MCF 10A (cell line): ENCODE results near the gene ATG2A. TPM values are rescaled to one million over a fixed set of nuclear protein-coding genes. Genes with fewer than 3 reads are reported as not detected.

Experiments used
- BruUV-seq: library from RNA; stranded (reverse); fragments of 400-500 nt; replicated peaks from 2 replicates; lab custom pipeline; 2021; lab: Mats Ljungman, UMichigan
- CTCF ChIA-PET: fragments of 300-600 bp; sonication (Branson Sonifier 250); formaldehyde crosslinking; extraction: SDS; loops from one replicate; lab custom pipeline; 2021; ENCODE audit warnings: antibody characterized with exemption, inconsistent platforms; lab: Yijun Ruan, JAX
- POLR2A ChIA-PET: fragments of 300-600, 350-650 bp; sonication (Branson Sonifier 250); formaldehyde crosslinking; extraction: SDS; loops from one replicate; lab custom pipeline; 2020; ENCODE audit warnings: antibody characterized with exemption, inconsistent platforms; lab: Yijun Ruan, JAX
- DNase-seq: peaks from one replicate; pipeline ENCODE4 v3.0.0-alpha.2; 2018; ENCODE audit not compliant: unreplicated experiment
- H3K27ac Mint-ChIP-seq: one replicate; pipeline ENCODE4 v1.8.0; 2022; ENCODE audit warnings: mild to moderate bottlenecking, low read depth, mixed read lengths; ENCODE audit not compliant: unreplicated experiment
- H3K27me3 Mint-ChIP-seq: one replicate; pipeline ENCODE4 v1.8.0; 2022; ENCODE audit warnings: mixed read lengths; ENCODE audit not compliant: insufficient read depth, unreplicated experiment
- H3K36me3 Mint-ChIP-seq: one replicate; pipeline ENCODE4 v1.8.0; 2022; ENCODE audit warnings: mild to moderate bottlenecking, moderate library complexity, mixed read lengths; ENCODE audit not compliant: insufficient read depth, unreplicated experiment
- H3K4me1 Mint-ChIP-seq: one replicate; pipeline ENCODE4 v1.8.0; 2022; ENCODE audit warnings: mixed read lengths; ENCODE audit not compliant: insufficient read depth, unreplicated experiment
- H3K4me3 Mint-ChIP-seq: one replicate; pipeline ENCODE4 v1.8.0; 2022; ENCODE audit warnings: mild to moderate bottlenecking, moderate library complexity, mixed read lengths; ENCODE audit not compliant: unreplicated experiment
- H3K9me3 Mint-ChIP-seq: one replicate; pipeline ENCODE4 v1.8.0; 2022; ENCODE audit warnings: mixed read lengths; ENCODE audit not compliant: unreplicated experiment
- intact Hi-C: fragments of 100-400 bp; cut with micrococcal nuclease; formaldehyde crosslinking; loops from 2 replicates; pipeline ENCODE4 v1.14.1; 2022
- total RNA-seq: library from RNA; stranded (reverse); gene quantifications from 2 replicates; pipeline ENCODE4 v1.2.3, GENCODE V29; 2022
- TF ChIP-seq, protein P1 (sequence below): fragments of 200-600 bp; IDR thresholded peaks from one replicate; pipeline ENCODE4 v1.8.0; 2022; ENCODE audit warnings: antibody characterized with exemption, mild to moderate bottlenecking; ENCODE audit not compliant: unreplicated experiment

Gene ATG2A
- total RNA-seq, 1 experiment from 2014 or later = 28.7 TPM

DNA sequence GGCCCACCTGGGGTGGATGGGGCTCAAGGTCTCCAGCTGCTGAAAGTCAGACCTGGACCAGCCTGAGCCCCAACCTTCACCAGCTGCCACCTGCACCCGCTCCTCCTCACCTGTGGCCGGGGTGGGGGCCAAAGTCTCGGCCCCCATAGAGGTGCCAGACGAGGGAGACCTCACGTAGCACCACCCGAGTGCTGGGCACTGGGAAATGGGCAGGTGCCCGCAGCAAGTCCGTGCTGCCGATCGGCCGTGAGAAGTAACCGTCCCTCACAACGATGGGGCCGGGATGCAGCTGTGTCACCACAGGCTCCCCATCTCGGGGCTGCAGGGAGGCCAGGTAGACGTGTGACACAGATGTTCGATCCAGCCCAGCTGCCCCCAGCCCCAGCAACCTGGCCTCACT is 16.2 kb downstream of the ATG2A start:
- Mint-ChIP-seq H3K36me3 (peaks cover 38% of the 10 kb centered on the region), H3K27ac (no peak overlapping the region), H3K4me3 (no peak overlapping the region), H3K9me3 (no peaks in the 10 kb centered on the region), H3K4me1 (peaks cover 6% of the 10 kb centered on the region), H3K27me3 (no peaks in the 10 kb centered on the region)
- TF ChIP-seq, protein P1, sequence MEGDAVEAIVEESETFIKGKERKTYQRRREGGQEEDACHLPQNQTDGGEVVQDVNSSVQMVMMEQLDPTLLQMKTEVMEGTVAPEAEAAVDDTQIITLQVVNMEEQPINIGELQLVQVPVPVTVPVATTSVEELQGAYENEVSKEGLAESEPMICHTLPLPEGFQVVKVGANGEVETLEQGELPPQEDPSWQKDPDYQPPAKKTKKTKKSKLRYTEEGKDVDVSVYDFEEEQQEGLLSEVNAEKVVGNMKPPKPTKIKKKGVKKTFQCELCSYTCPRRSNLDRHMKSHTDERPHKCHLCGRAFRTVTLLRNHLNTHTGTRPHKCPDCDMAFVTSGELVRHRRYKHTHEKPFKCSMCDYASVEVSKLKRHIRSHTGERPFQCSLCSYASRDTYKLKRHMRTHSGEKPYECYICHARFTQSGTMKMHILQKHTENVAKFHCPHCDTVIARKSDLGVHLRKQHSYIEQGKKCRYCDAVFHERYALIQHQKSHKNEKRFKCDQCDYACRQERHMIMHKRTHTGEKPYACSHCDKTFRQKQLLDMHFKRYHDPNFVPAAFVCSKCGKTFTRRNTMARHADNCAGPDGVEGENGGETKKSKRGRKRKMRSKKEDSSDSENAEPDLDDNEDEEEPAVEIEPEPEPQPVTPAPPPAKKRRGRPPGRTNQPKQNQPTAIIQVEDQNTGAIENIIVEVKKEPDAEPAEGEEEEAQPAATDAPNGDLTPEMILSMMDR = no peak
- POLR2A ChIA-PET = interaction anchor here (0.6 to 1.6 kb wide), 4 partner anchors 22 to 116 kb away, joined by 3 to 4 read pairs (median 3); partner anchors contain the start of gene EHD1
- no TSS peak for BruUV-seq
- CTCF ChIA-PET = interaction anchor here (0.6 to 1.2 kb wide), 3 partner anchors 13 to 112 kb away, joined by 3 to 8 read pairs (median 3); no protein-coding TSS in a partner anchor
- DNase-seq = no peak
- intact Hi-C loops = no loop called here

DNA sequence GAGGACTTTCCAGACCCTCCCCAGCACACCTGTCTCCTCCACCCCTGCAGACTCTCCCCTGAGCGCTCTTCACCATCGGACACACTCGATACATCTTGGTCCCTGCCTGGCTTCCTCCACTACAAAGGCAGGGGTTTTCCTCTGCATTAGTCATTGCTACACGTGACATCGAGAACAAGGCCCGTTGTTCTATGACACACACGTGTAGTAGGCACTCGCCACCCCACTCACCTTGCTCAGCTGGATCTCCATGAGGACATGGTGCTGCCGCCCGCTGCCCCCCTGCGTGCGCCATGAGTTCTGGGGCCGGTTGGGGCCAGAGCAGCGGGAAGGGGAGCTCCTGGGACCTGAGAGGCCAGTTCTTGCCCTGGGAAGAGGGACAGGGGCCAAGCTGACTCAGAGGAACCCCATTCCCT is 16.7 kb downstream of the ATG2A start:
- peak; percentile 67 for DNase-seq
- TF ChIP-seq, protein P1 = no peak
- Mint-ChIP-seq H3K4me3 (no peak overlapping the region), H3K9me3 (no peaks in the 10 kb centered on the region), H3K4me1 (peaks cover 6% of the 10 kb centered on the region), H3K36me3 (peaks cover 38% of the 10 kb centered on the region), H3K27me3 (no peaks in the 10 kb centered on the region), H3K27ac (no peak overlapping the region)
- POLR2A ChIA-PET = interaction anchor here (0.7 to 1.6 kb wide), 3 partner anchors 21 to 221 kb away, joined by 3 read pairs; partner anchors contain the start of genes EHD1 and FAU
- no TSS peak for BruUV-seq
- CTCF ChIA-PET = interaction anchor here (0.7 to 1.2 kb wide), 3 partner anchors 11 to 55 kb away, joined by 3 to 8 read pairs (median 3); no protein-coding TSS in a partner anchor
- intact Hi-C loops = no loop called here

DNA sequence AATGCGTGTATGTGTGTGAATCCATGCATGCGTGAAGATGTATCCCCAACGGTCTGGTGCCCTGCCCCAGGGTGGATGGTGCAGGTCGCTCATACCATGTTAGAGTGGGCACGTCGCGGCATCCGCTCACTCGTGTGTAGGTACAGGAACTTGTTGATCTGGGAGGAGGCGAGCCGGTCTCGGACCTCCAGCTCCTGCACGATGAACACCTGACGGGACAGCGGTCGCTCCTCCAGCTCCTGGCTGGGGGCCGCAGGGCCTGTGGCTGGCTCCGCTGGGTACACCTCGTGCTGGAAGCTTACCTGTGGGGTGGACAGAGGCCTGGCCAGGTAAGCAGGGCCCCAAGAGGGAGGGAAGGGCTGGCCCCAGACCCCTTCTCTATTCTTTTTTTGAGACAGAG is 18.5 kb downstream of the ATG2A start:
- H3K27me3 Mint-ChIP-seq = no peaks in the 10 kb centered on the region
- TF ChIP-seq, protein P1 = no peak
- ChIA-PET POLR2A (interaction anchor here (0.6 to 1.6 kb wide), 2 partner anchors 19 to 110 kb away, joined by 3 to 6 read pairs; partner anchors contain the start of gene ATG2A), CTCF (interaction anchor here (0.6 to 7.1 kb wide), 2 partner anchors 50 to 57 kb away, joined by 3 to 93 read pairs; no protein-coding TSS in a partner anchor)
- peaks cover 6% of the 10 kb centered on the region for H3K4me1 Mint-ChIP-seq
- no peaks in the 10 kb centered on the region for H3K9me3 Mint-ChIP-seq
- H3K36me3 Mint-ChIP-seq = peaks cover 29% of the 10 kb centered on the region
- BruUV-seq = no TSS peak
- intact Hi-C loops = no loop called here
- no peak overlapping the region for H3K4me3 Mint-ChIP-seq
- H3K27ac Mint-ChIP-seq = no peak overlapping the region
- DNase-seq = no peak

DNA sequence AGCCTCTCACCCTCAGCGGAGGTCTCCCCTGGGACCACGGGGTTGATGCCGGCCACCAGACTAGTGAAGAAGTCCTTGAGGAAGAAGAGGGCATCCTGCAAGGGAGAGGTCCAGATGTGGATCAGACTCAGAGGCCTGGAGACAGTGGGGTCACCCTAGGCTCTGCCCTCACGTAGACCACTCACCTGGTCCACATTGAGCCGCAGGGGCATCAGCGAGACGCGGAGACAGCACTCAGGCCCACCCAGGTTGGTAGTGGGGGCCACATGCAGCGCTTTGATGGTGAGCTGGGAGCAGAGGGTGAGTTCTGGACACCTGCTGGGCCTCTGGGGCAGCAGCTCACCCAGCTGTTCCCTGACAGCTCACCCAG is 18.9 kb downstream of the ATG2A start:
- TF ChIP-seq, protein P1 = no peak
- ChIA-PET CTCF (interaction anchor here (0.6 to 7.1 kb wide), 3 partner anchors 50 to 58 kb away, joined by 3 to 93 read pairs (median 3); no protein-coding TSS in a partner anchor), POLR2A (interaction anchor here (0.6 to 1.6 kb wide), 2 partner anchors 19 to 111 kb away, joined by 3 to 6 read pairs; partner anchors contain the start of gene ATG2A)
- Mint-ChIP-seq H3K4me3 (no peak overlapping the region), H3K4me1 (peaks cover 6% of the 10 kb centered on the region), H3K27me3 (no peaks in the 10 kb centered on the region), H3K36me3 (peaks cover 29% of the 10 kb centered on the region), H3K9me3 (no peaks in the 10 kb centered on the region), H3K27ac (no peak overlapping the region)
- intact Hi-C loops = no loop called here
- no TSS peak for BruUV-seq
- no peak for DNase-seq
